CD4-positive, CD25-positive, alpha-beta regulatory T cell (primary cell): Measurements from ENCODE around the gene CHRNB2. TPM values are rescaled to one million over a fixed set of nuclear protein-coding genes. Genes with fewer than 3 reads are reported as not detected.
A peak's percentile ranks its signal among the peaks of the same experiment; 100 is the strongest.

Experiments
- ATAC-seq, 2 donors: fragments of 150-1000 bp; cut with Tn5 transposase; one replicate each; pipeline ENCODE4 v1.10.0; 2021; ENCODE audit warnings: low read depth in 2 of 2, moderate number of reproducible peaks in 2 of 2, moderate library complexity in 1 of 2
- DNase-seq, 3 donors: peaks; one replicate each; pipeline versions ENCODE4 v3.0.0 to v3.0.0-alpha.2; 2012 to 2022; ENCODE audit warnings: mixed read lengths in 1 of 3
- H3K27ac ChIP-seq: one replicate; pipeline ENCODE4 v1.7.0; 2013; ENCODE audit warnings: mild to moderate bottlenecking, low read length; ENCODE audit not compliant: insufficient read depth, poor library complexity, severe bottlenecking
- H3K27me3 ChIP-seq: one replicate; pipeline ENCODE4 v1.7.0; 2013; ENCODE audit warnings: low read length; ENCODE audit not compliant: control insufficient read depth, insufficient read depth
- H3K36me3 ChIP-seq: one replicate; pipeline ENCODE4 v1.7.0; 2013; ENCODE audit warnings: mild to moderate bottlenecking, low read length, moderate library complexity; ENCODE audit not compliant: control insufficient read depth, insufficient read depth
- H3K4me1 ChIP-seq: 2 replicates; pipeline ENCODE4 v1.7.0; 2013; ENCODE audit warnings: mild to moderate bottlenecking, low read length; ENCODE audit not compliant: insufficient read depth, control insufficient read depth, poor library complexity, severe bottlenecking
- H3K4me3 ChIP-seq: one replicate; pipeline ENCODE4 v1.7.0; 2013; ENCODE audit warnings: low read depth, mild to moderate bottlenecking, low read length, moderate library complexity
- H3K9me3 ChIP-seq, 2 experiments: 1 replicate in 1 of 2; 2 replicates in 1 of 2; pipeline ENCODE4 v1.7.0; 2013; ENCODE audit warnings: low read length in 2 of 2, mild to moderate bottlenecking in 1 of 2, moderate library complexity in 1 of 2; ENCODE audit not compliant: control insufficient read depth in 2 of 2
- H3K27ac Mint-ChIP-seq, 3 donors: one replicate each; pipeline ENCODE4 v1.8.0; 2020 to 2022; ENCODE audit warnings: mild to moderate bottlenecking in 3 of 3, mixed read lengths in 3 of 3, moderate library complexity in 2 of 3
- H3K27me3 Mint-ChIP-seq: one replicate; pipeline ENCODE4 v1.8.0; 2022; ENCODE audit warnings: mild to moderate bottlenecking, mixed read lengths
- H3K36me3 Mint-ChIP-seq: one replicate; pipeline ENCODE4 v1.8.0; 2020; ENCODE audit warnings: mixed read lengths
- H3K4me1 Mint-ChIP-seq, 4 donors: one replicate each; pipeline ENCODE4 v1.8.0; 2020 to 2022; ENCODE audit warnings: mixed read lengths in 4 of 4, mild to moderate bottlenecking in 1 of 4
- H3K4me3 Mint-ChIP-seq, 4 donors: one replicate each; pipeline ENCODE4 v1.8.0; 2020 to 2022; ENCODE audit warnings: mild to moderate bottlenecking in 4 of 4, mixed read lengths in 4 of 4, moderate library complexity in 3 of 4
- H3K9me3 Mint-ChIP-seq, 7 donors: one replicate each; pipeline ENCODE4 v1.8.0; 2020 to 2022; ENCODE audit warnings: mixed read lengths in 7 of 7, mild to moderate bottlenecking in 3 of 7, moderate library complexity in 2 of 7
- polyA plus RNA-seq, 4 donors: library from polyadenylated mRNA; unstranded; fragments of 300-500 nt; fragmentation: Illumina TruSeq; gene quantifications; one replicate each; pipeline ENCODE4 v1.2.3, GENCODE V29; 2021
- total RNA-seq: library from RNA; stranded (reverse); gene quantifications from one replicate; pipeline ENCODE4 v1.2.3, GENCODE V29; 2022

CHRNB2 gene
- total and polyA plus RNA-seq, 5 donors from 2014 or later = not detected

- Histone ChIP-seq H3K4me1 (peaks cover 30% of the 10 kb centered on the region), H3K4me3 (peak overlapping the region; percentile 88), H3K36me3 (peaks cover 37% of the 10 kb centered on the region), H3K27me3 (no peaks in the 10 kb centered on the region), H3K27ac (peak overlapping the region; percentile 72), H3K9me3 (no peaks in the 10 kb centered on the region)
- Mint-ChIP-seq H3K4me3 (peak overlapping the region; percentile 91 to 96 (median 96)), H3K4me1 (peaks cover 7 to 48% (median 39%) of the 10 kb centered on the region in 4 donors), H3K27me3 (peaks cover 6% of the 10 kb centered on the region), H3K36me3 (peaks cover 38% of the 10 kb centered on the region), H3K9me3 (no peaks in the 10 kb centered on the region), H3K27ac (peak overlapping the region; percentile 90 to 98 (median 95))
- ATAC-seq = no peak
- DNase-seq = peak in 1 of 3 donors; percentile 16
These were observed 10.2 kb upstream of the CHRNB2 start for GRCh38 chr1:154557248-154557938.

- Histone ChIP-seq H3K4me3 (peak within 1 kb of the TSS; percentile 90), H3K4me1 (peaks cover 30% of the 10 kb centered on the region), H3K27ac (peak within 1 kb of the TSS; percentile 93), H3K27me3 (no peaks in the 10 kb centered on the region), H3K36me3 (peaks cover 29% of the 10 kb centered on the region), H3K9me3 (no peaks in the 10 kb centered on the region)
- H3K27ac Mint-ChIP-seq = peak within 1 kb of the TSS; percentile 92 to 98 (median 95)
- no peak for ATAC-seq
- H3K27me3 Mint-ChIP-seq = peaks cover 9% of the 10 kb centered on the region
- peak within 1 kb of the TSS; percentile 94 to 96 (median 96) for H3K4me3 Mint-ChIP-seq
- peaks cover 32% of the 10 kb centered on the region for H3K36me3 Mint-ChIP-seq
- H3K4me1 Mint-ChIP-seq = peaks cover 7 to 46% (median 39%) of the 10 kb centered on the region in 4 donors
- peak; percentile 20 to 47 (median 44) for DNase-seq
- no peaks in the 10 kb centered on the region for H3K9me3 Mint-ChIP-seq
These were observed 9.4 kb upstream of the CHRNB2 start, which contains the start of gene UBE2Q1 for GRCh38 chr1:154557939-154558719. Gene UBE2Q1, minus strand, starts transcription at chr1:154558662. Its CDS starts 109 bp downstream, at chr1:154558553.

DNA sequence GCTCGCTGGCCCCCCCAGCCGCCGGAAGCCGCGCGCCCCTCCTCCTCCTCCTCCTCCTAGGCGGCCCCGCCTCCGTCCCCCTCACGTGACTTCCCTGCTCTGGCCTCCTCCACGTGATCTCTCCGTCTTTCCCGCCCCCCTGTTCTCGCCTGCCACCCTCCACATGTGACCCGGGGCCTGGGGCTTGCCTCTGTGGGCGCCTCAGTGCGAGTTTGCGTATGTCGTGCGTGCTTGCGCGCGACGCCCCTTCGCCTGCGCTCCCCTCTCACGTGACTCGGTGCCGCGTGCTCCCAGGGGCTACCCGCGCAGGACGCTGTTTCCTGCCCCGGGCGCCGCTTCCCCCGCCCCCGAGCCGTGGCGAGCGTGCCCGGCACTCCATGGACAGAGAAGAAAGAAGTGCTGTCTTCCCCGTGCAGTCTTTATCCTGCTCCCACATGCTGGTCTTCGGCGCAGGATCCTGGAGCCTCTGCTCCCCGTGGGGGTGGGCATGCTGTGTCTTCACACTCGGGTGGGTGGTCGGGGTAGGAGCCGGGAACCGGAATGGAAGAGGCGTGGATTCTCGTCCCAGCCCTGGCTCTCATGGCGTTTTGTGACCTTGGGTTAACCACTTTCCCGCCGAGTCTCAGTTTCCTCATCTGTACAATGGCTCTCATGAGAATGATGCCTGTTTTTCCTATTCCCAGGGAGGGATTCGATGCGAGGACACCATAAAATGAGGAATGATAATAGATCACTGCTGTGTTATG is 8.7 kb upstream of the CHRNB2 start:
- H3K4me1 ChIP-seq = peaks cover 30% of the 10 kb centered on the region
- Mint-ChIP-seq H3K27me3 (peaks cover 12% of the 10 kb centered on the region), H3K4me1 (peaks cover 7 to 46% (median 35%) of the 10 kb centered on the region in 4 donors), H3K27ac (peak overlapping the region; percentile 72 to 92 (median 92)), H3K9me3 (no peaks in the 10 kb centered on the region), H3K4me3 (peak overlapping the region; percentile 90 to 94 (median 92)), H3K36me3 (peaks cover 24% of the 10 kb centered on the region)
- H3K27me3 ChIP-seq = no peaks in the 10 kb centered on the region
- peaks cover 22% of the 10 kb centered on the region for H3K36me3 ChIP-seq
- H3K9me3 ChIP-seq = no peaks in the 10 kb centered on the region
- peak; percentile 100 for DNase-seq
- peak overlapping the region; percentile 93 for H3K27ac ChIP-seq
- peak; percentile 92 to 93 for ATAC-seq
- H3K4me3 ChIP-seq = peak overlapping the region; percentile 90

DNA sequence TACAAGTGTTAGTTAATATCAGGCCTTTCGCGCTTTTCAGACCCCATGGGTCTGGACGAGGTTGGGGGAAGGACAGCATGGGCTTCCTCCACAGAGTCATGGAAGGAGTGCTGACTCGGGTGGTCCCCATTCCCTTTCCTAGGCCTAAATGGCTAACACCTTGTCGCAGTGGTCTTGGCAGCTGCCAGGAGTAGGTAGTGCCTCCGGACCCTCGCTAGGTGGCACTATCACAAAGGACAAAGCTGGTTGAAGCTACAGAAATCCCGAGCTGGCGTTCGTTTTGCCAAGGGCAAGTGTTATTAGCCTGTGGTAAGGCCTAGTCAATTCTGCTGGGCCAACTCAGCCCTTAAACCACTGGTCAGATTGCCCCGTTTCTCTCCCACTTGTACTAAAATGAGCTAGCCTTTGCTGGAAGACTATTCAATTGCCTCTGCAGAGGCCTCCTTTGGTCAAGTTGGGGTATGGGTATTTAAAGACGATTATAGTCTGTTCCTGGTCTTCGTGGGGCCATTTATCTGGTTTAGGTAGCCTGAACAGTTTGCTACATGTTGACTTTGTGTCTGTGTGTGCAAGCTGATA is 8.0 kb upstream of the CHRNB2 start:
- H3K27me3 Mint-ChIP-seq = peaks cover 14% of the 10 kb centered on the region
- peaks cover 7 to 45% (median 33%) of the 10 kb centered on the region in 4 donors for H3K4me1 Mint-ChIP-seq
- Histone ChIP-seq H3K36me3 (peaks cover 16% of the 10 kb centered on the region), H3K27me3 (no peaks in the 10 kb centered on the region), H3K4me1 (peaks cover 30% of the 10 kb centered on the region), H3K4me3 (peak overlapping the region; percentile 90), H3K27ac (peak overlapping the region; percentile 93), H3K9me3 (no peaks in the 10 kb centered on the region)
- H3K9me3 Mint-ChIP-seq = no peaks in the 10 kb centered on the region
- peak; percentile 25 to 29 for ATAC-seq
- peak overlapping the region; percentile 72 to 92 (median 92) for H3K27ac Mint-ChIP-seq
- H3K36me3 Mint-ChIP-seq = peaks cover 20% of the 10 kb centered on the region
- peak; percentile 76 to 90 (median 84) for DNase-seq
- peak overlapping the region; percentile 90 to 94 (median 92) for H3K4me3 Mint-ChIP-seq

GRCh38 chr1:154565876-154566275 is 1.7 kb upstream of the CHRNB2 start:
- Histone ChIP-seq H3K4me3 (no peak overlapping the region), H3K27ac (no peak overlapping the region), H3K27me3 (peaks cover 12% of the 10 kb centered on the region), H3K36me3 (no peaks in the 10 kb centered on the region), H3K4me1 (peaks cover 8% of the 10 kb centered on the region), H3K9me3 (no peaks in the 10 kb centered on the region)
- peaks cover 49% of the 10 kb centered on the region for H3K27me3 Mint-ChIP-seq
- H3K4me1 Mint-ChIP-seq = peaks cover 0 to 9% (median 4%) of the 10 kb centered on the region in 4 donors
- peaks cover 0 to 3% (median 0%) of the 10 kb centered on the region in 7 donors for H3K9me3 Mint-ChIP-seq
- H3K36me3 Mint-ChIP-seq = no peaks in the 10 kb centered on the region
- no peak for ATAC-seq
- DNase-seq = no peak
- H3K4me3 Mint-ChIP-seq = no peak overlapping the region
- H3K27ac Mint-ChIP-seq = no peak overlapping the region

DNA sequence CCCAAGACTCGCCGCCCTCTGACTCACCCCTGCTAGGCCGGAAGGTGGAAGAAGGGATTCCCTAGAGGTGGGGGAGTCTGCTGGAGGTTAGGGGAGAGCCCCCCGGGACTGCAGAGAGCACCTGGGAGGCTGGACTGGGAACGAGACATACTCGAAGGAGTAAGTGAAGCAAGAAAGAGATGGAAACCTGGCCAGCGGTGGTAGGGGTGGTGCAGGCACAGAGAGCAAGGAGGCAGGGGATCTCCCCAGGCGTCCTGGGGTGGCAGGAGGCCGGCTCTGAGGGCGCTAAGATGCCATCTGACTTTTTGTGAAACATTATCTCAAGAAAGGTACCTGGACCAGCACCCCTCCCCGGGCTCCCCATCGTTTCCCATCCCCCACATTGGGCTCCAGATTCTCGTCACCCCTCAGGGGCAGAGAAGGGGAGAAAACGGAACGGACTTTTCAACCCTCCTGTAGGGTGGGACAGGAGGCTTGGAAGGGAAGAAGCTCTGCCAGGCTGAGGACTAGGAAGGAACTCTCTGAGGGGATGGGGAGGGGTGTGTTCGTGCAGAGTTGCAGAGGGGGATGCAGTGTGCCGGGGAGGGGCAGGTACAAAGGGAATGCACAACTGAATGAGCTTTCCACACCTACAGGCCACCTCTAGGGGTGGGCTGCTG is 708 bp downstream of the CHRNB2 start:
- no peaks in the 10 kb centered on the region for H3K36me3 ChIP-seq
- peaks cover 12% of the 10 kb centered on the region for H3K27me3 ChIP-seq
- no peaks in the 10 kb centered on the region for H3K9me3 ChIP-seq
- DNase-seq (no peak), ATAC-seq (no peak)
- H3K4me1 ChIP-seq = peaks cover 8% of the 10 kb centered on the region
- no peak overlapping the region for H3K27ac ChIP-seq
- no peak overlapping the region for H3K4me3 Mint-ChIP-seq
- no peaks in the 10 kb centered on the region for H3K36me3 Mint-ChIP-seq
- no peak overlapping the region for H3K4me3 ChIP-seq
- H3K9me3 Mint-ChIP-seq = peaks cover 0 to 3% (median 0%) of the 10 kb centered on the region in 7 donors
- H3K27ac Mint-ChIP-seq = no peak overlapping the region
- peaks cover 0 to 9% (median 4%) of the 10 kb centered on the region in 4 donors for H3K4me1 Mint-ChIP-seq
- peaks cover 48% of the 10 kb centered on the region for H3K27me3 Mint-ChIP-seq
